NCI-H82 treated with DMSO at 0.1 percent for 48 hours (cell line): ENCODE results near the gene TMEM125.

Experiments
- DNase-seq: peaks from one replicate; lab custom pipeline; 2025; ENCODE audit not compliant: unreplicated experiment; lab: John Stamatoyannopoulos, UW

The TMEM125 gene

GRCh38 chr1:43246466-43247213, 23.1 kb upstream of the TMEM125 start:
- no peak for DNase-seq

GRCh38 chr1:43247256-43247921, 22.4 kb upstream of the TMEM125 start:
- no peak for DNase-seq

GRCh38 chr1:43250351-43250761, 19.4 kb upstream of the TMEM125 start:
- DNase-seq = no peak

GRCh38 chr1:43251024-43251423, 18.8 kb upstream of the TMEM125 start:
- no peak for DNase-seq

GRCh38 chr1:43252225-43252624, 17.6 kb upstream of the TMEM125 start:
- no peak for DNase-seq

GRCh38 chr1:43253173-43253572, 16.6 kb upstream of the TMEM125 start:
- DNase-seq = no peak

GRCh38 chr1:43253876-43254275, 15.9 kb upstream of the TMEM125 start:
- DNase-seq = no peak

GRCh38 chr1:43255438-43256210, 14.2 kb upstream of the TMEM125 start:
- DNase-seq = no peak

- no peak for DNase-seq
Measured at GRCh38 chr1:43256675-43257570, 12.9 kb upstream of the TMEM125 start.

GRCh38 chr1:43258370-43258769, 11.4 kb upstream of the TMEM125 start:
- DNase-seq = no peak

- DNase-seq = no peak
Measured at GRCh38 chr1:43265431-43265830, 4.4 kb upstream of the TMEM125 start.

- DNase-seq = no peak
Measured at GRCh38 chr1:43266881-43267280, 2.9 kb upstream of the TMEM125 start.

GRCh38 chr1:43267291-43267805, 2.4 kb upstream of the TMEM125 start:
- no peak for DNase-seq

- DNase-seq = no peak
Measured at GRCh38 chr1:43267818-43268425, 1.9 kb upstream of the TMEM125 start.

GRCh38 chr1:43270421-43271095, 775 bp downstream of the TMEM125 start:
- no peak for DNase-seq

GRCh38 chr1:43271186-43272118, 1.7 kb downstream of the TMEM125 start:
- DNase-seq = no peak

- DNase-seq = no peak
Measured at GRCh38 chr1:43272161-43272560, 2.4 kb downstream of the TMEM125 start.
